Mesenchymal stem cell (in vitro differentiated cells and primary cell): ENCODE results near the gene SMCHD1.

Experiments
- DNase-seq: peaks from one replicate; pipeline ENCODE4 v3.0.0-alpha.2; 2013
- H2AFZ ChIP-seq: one replicate; pipeline ENCODE4 v1.6.1; 2013; ENCODE audit warnings: low read depth, mild to moderate bottlenecking, control low read depth, inconsistent platforms, low read length, moderate library complexity
- H2AK5ac ChIP-seq: 2 replicates; pipeline ENCODE4 v1.6.1; 2013; ENCODE audit warnings: low read length, moderate library complexity, mild to moderate bottlenecking, inconsistent platforms; ENCODE audit not compliant: severe bottlenecking
- H2BK120ac ChIP-seq: one replicate; pipeline ENCODE4 v1.6.1; 2013; ENCODE audit warnings: low read depth, mild to moderate bottlenecking, inconsistent platforms, low read length, moderate library complexity
- H2BK12ac ChIP-seq, 2 experiments: one replicate each; pipeline ENCODE4 v1.6.1; 2013; ENCODE audit warnings: inconsistent platforms in 2 of 2, low read length in 2 of 2, mild to moderate bottlenecking in 2 of 2, moderate library complexity in 2 of 2, control low read depth in 1 of 2
- H2BK15ac ChIP-seq: one replicate; pipeline ENCODE4 v1.6.1; 2013; ENCODE audit warnings: mild to moderate bottlenecking, low read depth, inconsistent platforms; ENCODE audit not compliant: poor library complexity, severe bottlenecking
- H2BK5ac ChIP-seq: 2 replicates; pipeline ENCODE4 v1.6.1; 2013; ENCODE audit warnings: low read depth, mild to moderate bottlenecking, low read length, control low read depth, inconsistent platforms; ENCODE audit not compliant: poor library complexity, severe bottlenecking
- H3K14ac ChIP-seq, 2 experiments: one replicate each; pipeline ENCODE4 v1.6.1; 2013; ENCODE audit warnings: inconsistent platforms in 2 of 2, low read length in 2 of 2, control low read depth in 1 of 2, mild to moderate bottlenecking in 1 of 2, moderate library complexity in 1 of 2
- H3K18ac ChIP-seq, 2 experiments: one replicate each; pipeline ENCODE4 v1.6.1; 2013; ENCODE audit warnings: inconsistent platforms in 2 of 2, low read length in 2 of 2, control low read depth in 1 of 2, low read depth in 1 of 2, mild to moderate bottlenecking in 1 of 2
- H3K23ac ChIP-seq, 2 experiments: one replicate each; pipeline ENCODE4 v1.6.1; 2013; ENCODE audit warnings: inconsistent platforms in 2 of 2, low read length in 2 of 2, mild to moderate bottlenecking in 2 of 2, moderate library complexity in 2 of 2, control low read depth in 1 of 2
- H3K27ac ChIP-seq: 2 replicates; pipeline ENCODE4 v1.5.1; 2013; ENCODE audit warnings: mild to moderate bottlenecking, moderate library complexity, low read length, control low read depth, inconsistent platforms; ENCODE audit not compliant: poor library complexity, severe bottlenecking
- H3K27me3 ChIP-seq, 2 experiments: 2 replicates each; pipeline versions ENCODE4 v1.6.1 to v1.7.0; 2013; ENCODE audit warnings: low read length in 2 of 2, mild to moderate bottlenecking in 2 of 2, moderate library complexity in 2 of 2, control low read depth in 1 of 2, inconsistent platforms in 1 of 2; ENCODE audit not compliant: control insufficient read depth in 1 of 2, insufficient read depth in 1 of 2
- H3K36me3 ChIP-seq, 2 experiments: 2 replicates each; pipeline versions ENCODE4 v1.6.1 to v1.7.0; 2013; ENCODE audit warnings: low read length in 2 of 2, control low read depth in 1 of 2, inconsistent platforms in 1 of 2, low read depth in 1 of 2, mild to moderate bottlenecking in 1 of 2; ENCODE audit not compliant: insufficient read depth in 2 of 2, control insufficient read depth in 1 of 2
- H3K4ac ChIP-seq, 2 experiments: one replicate each; pipeline ENCODE4 v1.6.1; 2013; ENCODE audit warnings: inconsistent platforms in 2 of 2, low read length in 2 of 2, mild to moderate bottlenecking in 2 of 2, moderate library complexity in 2 of 2, control low read depth in 1 of 2, low read depth in 1 of 2
- H3K4me1 ChIP-seq: 2 replicates; pipeline ENCODE4 v1.6.1; 2013; ENCODE audit warnings: low read depth, low read length, control low read depth; ENCODE audit not compliant: control insufficient read depth, insufficient read depth
- H3K4me2 ChIP-seq: 2 replicates; pipeline ENCODE4 v1.6.1; 2013; ENCODE audit warnings: low read length, mild to moderate bottlenecking, inconsistent platforms; ENCODE audit not compliant: poor library complexity, severe bottlenecking
- H3K4me3 ChIP-seq, 2 experiments: 2 replicates each; pipeline versions ENCODE4 v1.5.1 to v1.7.0; 2013; ENCODE audit warnings: low read length in 2 of 2, mild to moderate bottlenecking in 2 of 2, control low read depth in 1 of 2, low read depth in 1 of 2; ENCODE audit not compliant: insufficient read depth in 1 of 2
- H3K79me1 ChIP-seq: replicated peaks from 2 replicates; pipeline ENCODE4 v1.6.1; 2013; ENCODE audit warnings: mild to moderate bottlenecking, control low read depth, low read length, inconsistent platforms; ENCODE audit not compliant: poor library complexity, severe bottlenecking
- H3K9ac ChIP-seq: 2 replicates; pipeline ENCODE4 v1.7.0; 2013; ENCODE audit warnings: mild to moderate bottlenecking, low read length, moderate library complexity
- H3K9me3 ChIP-seq: 2 replicates; pipeline ENCODE4 v1.7.0; 2013; ENCODE audit warnings: mild to moderate bottlenecking, low read length; ENCODE audit not compliant: control insufficient read depth
- H4K8ac ChIP-seq: one replicate; pipeline ENCODE4 v1.6.1; 2013; ENCODE audit warnings: inconsistent platforms, mild to moderate bottlenecking, low read length, moderate library complexity
- H4K91ac ChIP-seq: one replicate; pipeline ENCODE4 v1.6.1; 2013; ENCODE audit warnings: mild to moderate bottlenecking, low read length, inconsistent platforms
- WGBS: methylation state at CpG from one replicate; pipeline ENCODE4 v1.1.7; 2013; ENCODE audit warnings: mixed read lengths; 5-methylcytosine and 5-hydroxymethylcytosine counted together

The SMCHD1 gene

DNA sequence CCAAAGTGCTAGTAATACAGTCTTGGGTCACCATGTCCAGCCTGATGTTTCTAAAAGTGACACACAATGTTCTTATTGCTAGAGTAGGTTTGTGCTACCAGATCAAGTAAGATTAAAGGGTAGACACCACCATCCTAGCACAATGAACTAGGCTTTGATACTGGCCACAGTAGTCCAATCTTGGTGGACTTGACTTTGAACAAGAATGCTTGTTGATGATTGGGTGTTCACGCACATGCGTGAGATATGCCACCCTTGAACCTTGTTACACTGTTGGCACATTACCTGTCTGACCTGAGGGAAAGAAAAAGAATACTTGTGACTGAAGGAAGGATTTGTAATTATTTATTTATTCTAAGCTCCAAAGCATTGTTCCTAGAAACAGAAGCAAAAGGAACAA lies 119.1 kb downstream of the SMCHD1 start:
- Histone ChIP-seq H2AK5ac (no peak overlapping the region), H4K91ac (no peak overlapping the region), H3K79me1 (peaks cover 15% of the 10 kb centered on the region), H2BK15ac (no peak overlapping the region), H3K4me3 (no peak overlapping the region), H3K27me3 (no peaks in the 10 kb centered on the region), H3K9me3 (no peaks in the 10 kb centered on the region), H3K4me2 (no peak overlapping the region), H2AFZ (no peak overlapping the region), H3K18ac (no peak overlapping the region), H3K9ac (no peak overlapping the region), H2BK5ac (no peak overlapping the region), H3K4me1 (no peaks in the 10 kb centered on the region), H3K36me3 (peaks cover 7 to 98% of the 10 kb centered on the region in 2 experiments), H2BK120ac (no peak overlapping the region), H3K23ac (no peak overlapping the region), H3K14ac (no peak overlapping the region), H2BK12ac (no peak overlapping the region), H3K4ac (no peak overlapping the region), H4K8ac (no peak overlapping the region), H3K27ac (no peak overlapping the region)
- WGBS, result 100% methylated on average over 2 of the region's 2 CpGs
- DNase-seq, result no peak

DNA sequence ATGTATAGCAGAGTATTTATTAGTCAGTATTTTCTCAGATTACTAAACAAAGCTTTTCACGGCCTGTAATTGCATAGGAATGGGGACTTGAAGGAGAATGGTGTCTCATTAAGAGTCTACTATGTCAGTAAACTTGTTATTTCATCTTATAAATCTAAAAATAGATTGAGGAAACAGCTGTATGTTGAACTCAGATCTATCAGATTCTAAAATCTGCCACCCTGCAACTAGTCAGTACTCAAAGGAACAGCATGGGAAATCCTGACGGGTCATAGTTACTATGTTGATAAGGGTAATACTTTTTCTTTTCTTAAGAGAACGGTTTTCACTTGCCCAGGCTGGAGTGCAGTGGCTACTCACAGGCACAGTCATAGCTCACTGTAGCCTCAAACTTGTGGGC lies 121.1 kb downstream of the SMCHD1 start:
- Histone ChIP-seq H3K36me3 (peaks cover 7 to 92% of the 10 kb centered on the region in 2 experiments), H3K79me1 (peaks cover 15% of the 10 kb centered on the region), H3K23ac (no peak overlapping the region), H2BK120ac (no peak overlapping the region), H3K4ac (no peak overlapping the region), H3K4me1 (no peaks in the 10 kb centered on the region), H3K9me3 (no peaks in the 10 kb centered on the region), H3K27me3 (no peaks in the 10 kb centered on the region), H4K91ac (no peak overlapping the region), H2AFZ (no peak overlapping the region), H3K14ac (no peak overlapping the region), H2BK12ac (no peak overlapping the region), H2AK5ac (no peak overlapping the region), H3K18ac (no peak overlapping the region), H3K4me2 (no peak overlapping the region), H2BK5ac (no peak overlapping the region), H2BK15ac (no peak overlapping the region), H3K4me3 (no peak overlapping the region), H3K27ac (no peak overlapping the region), H4K8ac (no peak overlapping the region), H3K9ac (no peak overlapping the region)
- no peak for DNase-seq
- WGBS, result 100% methylated on average over 1 of the region's 3 CpGs

DNA sequence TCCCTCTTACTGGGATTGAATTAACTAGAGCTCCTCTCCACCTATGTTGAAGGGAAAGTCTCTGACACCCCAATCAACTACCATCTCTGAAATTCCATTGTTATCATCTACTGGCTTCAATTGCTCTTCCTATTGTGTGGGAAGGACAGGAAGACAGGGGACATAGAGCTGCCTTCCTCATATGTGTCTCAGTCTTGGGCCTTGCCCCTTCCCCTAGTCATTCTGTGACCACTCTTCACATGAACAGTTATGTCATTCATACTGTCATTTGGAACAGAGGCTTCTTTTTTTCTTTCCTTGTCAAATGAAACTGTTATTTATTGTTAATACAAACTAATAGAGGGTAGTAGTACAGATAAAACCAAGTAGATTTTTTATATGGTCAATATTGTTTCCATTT lies 121.7 kb downstream of the SMCHD1 start:
- H2BK120ac ChIP-seq, result no peak overlapping the region
- H3K4ac ChIP-seq, result no peak overlapping the region
- H3K9me3 ChIP-seq, result no peaks in the 10 kb centered on the region
- no peak overlapping the region for H2AK5ac ChIP-seq
- no peak overlapping the region for H4K8ac ChIP-seq
- DNase-seq, result no peak
- peaks cover 15% of the 10 kb centered on the region for H3K79me1 ChIP-seq
- no peak overlapping the region for H2BK5ac ChIP-seq
- H3K4me3 ChIP-seq, result no peak overlapping the region
- no peak overlapping the region for H3K18ac ChIP-seq
- peaks cover 7 to 92% of the 10 kb centered on the region in 2 experiments for H3K36me3 ChIP-seq
- no peaks in the 10 kb centered on the region for H3K27me3 ChIP-seq
- no peak overlapping the region for H2BK12ac ChIP-seq
- H3K4me1 ChIP-seq, result no peaks in the 10 kb centered on the region
- no peak overlapping the region for H2BK15ac ChIP-seq
- H3K4me2 ChIP-seq, result no peak overlapping the region
- no peak overlapping the region for H3K9ac ChIP-seq
- no peak overlapping the region for H3K14ac ChIP-seq
- no peak overlapping the region for H3K27ac ChIP-seq
- no peak overlapping the region for H3K23ac ChIP-seq
- no peak overlapping the region for H2AFZ ChIP-seq
- H4K91ac ChIP-seq, result no peak overlapping the region

DNA sequence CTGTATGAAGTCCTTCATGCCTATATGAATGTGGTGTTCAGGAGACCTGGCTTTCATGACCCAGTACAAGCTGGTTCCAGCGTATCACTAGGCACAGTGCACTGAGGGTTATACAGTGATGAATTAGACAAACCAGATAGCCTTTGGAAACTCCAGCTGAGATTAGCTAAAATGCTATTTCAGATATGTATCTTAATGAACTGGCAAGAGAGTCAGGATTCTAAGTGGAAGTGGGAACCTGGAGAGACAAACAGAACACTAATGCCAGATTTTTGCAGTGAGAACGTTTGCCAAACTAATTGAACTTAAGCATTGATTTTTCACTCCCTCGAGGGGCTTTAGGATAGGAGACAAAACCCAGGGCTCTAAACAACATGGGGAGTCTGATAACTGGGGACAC lies 125.2 kb downstream of the SMCHD1 start:
- no peak overlapping the region for H3K4me2 ChIP-seq
- H3K27me3 ChIP-seq, result no peaks in the 10 kb centered on the region
- no peak overlapping the region for H3K18ac ChIP-seq
- H3K79me1 ChIP-seq, result peaks cover 11% of the 10 kb centered on the region
- H3K9ac ChIP-seq, result no peak overlapping the region
- H2BK5ac ChIP-seq, result no peak overlapping the region
- peaks cover 0 to 81% of the 10 kb centered on the region in 2 experiments for H3K36me3 ChIP-seq
- no peak overlapping the region for H2BK120ac ChIP-seq
- H3K23ac ChIP-seq, result no peak overlapping the region
- DNase-seq, result no peak
- H2BK15ac ChIP-seq, result no peak overlapping the region
- H3K4ac ChIP-seq, result no peak overlapping the region
- 97% methylated on average over 3 of the region's 3 CpGs for WGBS
- H3K9me3 ChIP-seq, result no peaks in the 10 kb centered on the region
- no peak overlapping the region for H3K27ac ChIP-seq
- H3K4me1 ChIP-seq, result no peaks in the 10 kb centered on the region
- no peak overlapping the region for H4K8ac ChIP-seq
- no peak overlapping the region for H2AFZ ChIP-seq
- H3K4me3 ChIP-seq, result no peak overlapping the region
- H4K91ac ChIP-seq, result no peak overlapping the region
- H2BK12ac ChIP-seq, result no peak overlapping the region
- H2AK5ac ChIP-seq, result no peak overlapping the region
- no peak overlapping the region for H3K14ac ChIP-seq
